ENCODE data around the gene KLLN. TPM values are rescaled to one million over a fixed set of nuclear protein-coding genes. Genes with fewer than 3 reads are reported as not detected.
"Not testable (repeated sequence)": the region's sequence is repeated elsewhere in the genome, so short reads cannot be mapped to it uniquely, and the experiment has no call there.

The KLLN gene
- total and polyA plus RNA-seq, 12 donors = 0.15 to 0.69 (median 0.39) TPM

- Histone ChIP-seq H3K27ac (no peak overlapping the region), H3K27me3 (no peaks in the 10 kb centered on the region), H3K4me1 (peaks cover 0 to 8% (median 0%) of the 10 kb centered on the region in 9 donors), H3K36me3 (no peaks in the 10 kb centered on the region), H3K9me3 (no peaks in the 10 kb centered on the region), H3K4me3 (no peak overlapping the region)
- no peak for TF ChIP-seq CTCF (IDR thresholded peaks at IDR 0.05)
- intact Hi-C loops (cut with DNase I) = no loop called here
- no peak for ATAC-seq
- no peak for DNase-seq
Measured at GRCh38 chr10:87829986-87830729, 33.2 kb downstream of the KLLN start.

- H3K27ac ChIP-seq; DNase-seq; H3K4me1 ChIP-seq; H3K36me3 ChIP-seq; intact Hi-C loops (cut with DNase I); ATAC-seq; H3K9me3 ChIP-seq; H3K4me3 ChIP-seq; H3K27me3 ChIP-seq: not testable (repeated sequence)
- WGBS, 2 donors = 93 to 95% methylated on average over 4 of the region's 4 CpGs
Measured at GRCh38 chr10:87829051-87829450, 34.3 kb downstream of the KLLN start.

DNA sequence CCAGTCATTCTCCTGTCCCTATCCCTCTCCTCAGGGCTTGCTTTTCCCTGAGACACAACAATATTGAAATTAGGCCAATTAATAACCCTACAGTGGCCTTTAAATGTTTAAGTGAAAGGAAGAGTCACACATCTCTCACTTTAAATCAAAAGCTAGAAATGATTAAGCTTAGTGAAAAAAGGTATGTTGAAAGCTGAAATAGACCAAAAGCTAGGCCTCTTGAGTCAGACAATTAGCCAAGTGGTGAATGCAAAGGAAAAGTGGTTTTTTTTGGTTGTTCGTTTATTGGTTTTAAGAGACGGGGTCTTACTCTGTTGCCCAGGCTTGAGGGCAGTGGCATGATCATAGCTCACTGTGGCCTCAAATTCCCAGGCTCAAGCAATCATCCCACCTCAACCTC is 35.7 kb downstream of the KLLN start:
- Histone ChIP-seq H3K27ac (no peak overlapping the region), H3K4me1 (peaks cover 0 to 8% (median 0%) of the 10 kb centered on the region in 9 donors), H3K9me3 (no peaks in the 10 kb centered on the region), H3K4me3 (no peak overlapping the region), H3K27me3 (no peaks in the 10 kb centered on the region), H3K36me3 (no peaks in the 10 kb centered on the region)
- intact Hi-C loops (cut with DNase I) = no loop called here
- 89 to 95% methylated on average over 2 of the region's 2 CpGs for WGBS, 2 donors
- no peak for TF ChIP-seq CTCF (IDR thresholded peaks at IDR 0.05)
- no peak for ATAC-seq
- no peak for DNase-seq

DNA sequence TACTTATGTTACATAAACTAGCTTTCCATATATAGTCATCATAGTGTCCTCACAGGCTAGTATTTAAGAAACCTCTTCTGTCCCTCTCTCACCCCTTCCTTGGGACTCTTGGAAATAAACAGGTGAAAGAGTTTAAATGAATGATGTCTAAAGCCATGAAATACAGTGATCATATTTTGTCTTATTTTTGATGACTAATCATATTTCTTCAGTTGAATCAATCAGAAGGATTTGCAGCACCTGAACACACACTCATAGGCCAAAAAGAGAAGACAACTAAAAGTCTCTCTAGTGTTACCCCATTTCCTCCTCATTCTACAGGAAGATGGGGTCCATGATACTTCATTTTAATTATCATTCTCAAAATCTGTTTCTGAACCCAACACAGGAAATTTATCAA is 36.7 kb downstream of the KLLN start:
- no peak for DNase-seq

More for the DNA sequence above, 36.7 kb downstream of the KLLN start:
- H3K27ac ChIP-seq = no peak overlapping the region
- intact Hi-C loops (cut with DNase I) = no loop called here
- ATAC-seq = no peak
- no peaks in the 10 kb centered on the region for H3K27me3 ChIP-seq
- no peak for TF ChIP-seq CTCF (IDR thresholded peaks at IDR 0.05)
- no peaks in the 10 kb centered on the region for H3K9me3 ChIP-seq
- H3K4me3 ChIP-seq = no peak overlapping the region
- H3K36me3 ChIP-seq = no peaks in the 10 kb centered on the region
- peaks cover 0 to 8% (median 0%) of the 10 kb centered on the region in 9 donors for H3K4me1 ChIP-seq

All from heart right ventricle (tissue), 16 donors.